GM18505 (cell line): ENCODE results near the gene SPATS2L.

ENCODE experiments used
- ATAC-seq: cut with Tn5 transposase; IDR thresholded peaks from one replicate; pipeline ENCODE4 v1.9.1; 2021; ENCODE audit not compliant: unreplicated experiment
- POLR2A ChIP-seq: IDR thresholded peaks from 4 replicates; pipeline ENCODE4 v1.6.1; 2011; ENCODE audit warnings: borderline replicate concordance; ENCODE audit not compliant: insufficient read depth, insufficient read length; ENCODE audit errors: extremely low read depth

The SPATS2L gene

GRCh38 chr2:200274116-200275075 is 32.1 kb upstream of the SPATS2L start:
- no peak for ATAC-seq
- no peak for TF ChIP-seq POLR2A

- ATAC-seq, result no peak
- TF ChIP-seq POLR2A, result no peak
Measured at GRCh38 chr2:200275295-200276013, 31.0 kb upstream of the SPATS2L start.

GRCh38 chr2:200276472-200276871 is 30.0 kb upstream of the SPATS2L start:
- no peak for ATAC-seq
- no peak for TF ChIP-seq POLR2A

GRCh38 chr2:200278694-200279316 is 27.7 kb upstream of the SPATS2L start:
- ATAC-seq, result no peak
- TF ChIP-seq POLR2A, result no peak

- TF ChIP-seq POLR2A, result no peak
- no peak for ATAC-seq
Measured at GRCh38 chr2:200279857-200280256, 26.6 kb upstream of the SPATS2L start.

- no peak for TF ChIP-seq POLR2A
- ATAC-seq, result no peak
Measured at GRCh38 chr2:200286578-200286977, 19.9 kb upstream of the SPATS2L start.

- no peak for ATAC-seq
Measured at GRCh38 chr2:200288670-200289429, 17.6 kb upstream of the SPATS2L start.

GRCh38 chr2:200296118-200296517 is 10.4 kb upstream of the SPATS2L start:
- ATAC-seq, result no peak
- no peak for TF ChIP-seq POLR2A

More at GRCh38 chr2:200288670-200289429, 17.6 kb upstream of the SPATS2L start:
- no peak for TF ChIP-seq POLR2A

GRCh38 chr2:200297100-200297499 is 9.4 kb upstream of the SPATS2L start:
- ATAC-seq, result no peak
- no peak for TF ChIP-seq POLR2A

GRCh38 chr2:200297989-200298388 is 8.5 kb upstream of the SPATS2L start:
- no peak for TF ChIP-seq POLR2A
- no peak for ATAC-seq

- ATAC-seq, result no peak
Measured at GRCh38 chr2:200298816-200299215, 7.7 kb upstream of the SPATS2L start.

GRCh38 chr2:200300065-200300464 is 6.4 kb upstream of the SPATS2L start:
- no peak for TF ChIP-seq POLR2A
- no peak for ATAC-seq

More at GRCh38 chr2:200298816-200299215, 7.7 kb upstream of the SPATS2L start:
- no peak for TF ChIP-seq POLR2A
